COLO829 (cell line): ENCODE measurements around the gene ACKR2.

Experiments
- DNase-seq: peaks from one replicate; pipeline ENCODE4 v3.0.0; 2012; ENCODE audit warnings: low spot score

Gene ACKR2

DNA sequence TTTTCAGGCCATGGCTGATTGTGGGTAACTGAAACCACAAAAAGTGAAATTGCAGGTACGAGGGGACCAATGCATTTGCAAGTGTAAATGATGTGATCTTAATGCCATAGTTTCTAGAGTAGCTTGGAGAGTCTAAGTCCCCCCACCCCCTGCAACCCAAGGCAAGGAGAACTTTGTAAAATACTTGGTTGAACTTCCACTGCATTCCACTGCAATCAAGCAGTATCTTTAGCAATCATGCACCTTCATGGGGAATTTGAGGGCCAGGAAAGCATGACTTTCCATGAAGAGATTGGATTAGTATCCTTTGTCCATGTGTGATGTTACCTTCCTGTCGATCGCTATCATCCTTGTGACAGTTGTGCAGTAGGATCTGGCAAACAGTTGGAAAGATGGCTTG lies 77.8 kb downstream of the ACKR2 start:
- DNase-seq: no peak

DNA sequence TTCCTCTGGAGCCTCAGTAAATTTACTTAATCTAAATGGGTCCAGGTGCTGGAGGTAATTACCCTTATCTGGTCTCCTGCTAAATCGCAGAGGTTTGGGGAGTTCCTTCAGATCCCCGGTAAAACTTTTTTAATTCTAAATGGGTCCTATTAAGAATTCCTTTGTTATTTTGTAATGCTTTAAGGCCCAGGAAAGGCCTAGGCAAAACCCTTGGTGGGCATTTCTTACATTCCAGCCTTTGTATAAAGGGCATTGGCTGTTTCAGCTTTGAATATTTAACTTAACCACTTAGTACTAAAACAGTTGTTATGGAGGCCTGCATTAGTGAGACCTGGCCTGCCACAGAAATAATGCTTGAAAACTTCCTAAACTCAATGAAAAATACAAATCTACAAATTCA lies 81.8 kb downstream of the ACKR2 start:
- DNase-seq: no peak

DNA sequence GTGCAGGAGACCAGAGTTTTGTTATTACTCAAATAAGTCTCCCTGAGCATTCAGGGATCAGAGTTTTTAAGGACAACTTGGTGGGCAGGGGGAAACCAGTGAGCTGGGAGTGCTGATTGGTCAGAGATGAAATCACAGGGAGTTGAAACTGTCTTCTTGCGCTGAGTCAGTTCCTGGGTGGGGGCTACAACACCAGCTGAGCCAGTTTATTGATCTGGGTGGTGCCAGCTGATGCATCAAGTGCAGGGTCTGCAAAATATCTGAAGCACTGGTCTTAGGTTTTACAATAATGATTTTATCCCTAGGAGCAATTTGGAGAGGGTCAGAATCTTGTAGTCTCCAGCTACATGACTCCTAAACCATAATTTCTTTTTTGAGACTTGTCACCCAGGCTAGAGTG lies 82.9 kb downstream of the ACKR2 start:
- DNase-seq: no peak

DNA sequence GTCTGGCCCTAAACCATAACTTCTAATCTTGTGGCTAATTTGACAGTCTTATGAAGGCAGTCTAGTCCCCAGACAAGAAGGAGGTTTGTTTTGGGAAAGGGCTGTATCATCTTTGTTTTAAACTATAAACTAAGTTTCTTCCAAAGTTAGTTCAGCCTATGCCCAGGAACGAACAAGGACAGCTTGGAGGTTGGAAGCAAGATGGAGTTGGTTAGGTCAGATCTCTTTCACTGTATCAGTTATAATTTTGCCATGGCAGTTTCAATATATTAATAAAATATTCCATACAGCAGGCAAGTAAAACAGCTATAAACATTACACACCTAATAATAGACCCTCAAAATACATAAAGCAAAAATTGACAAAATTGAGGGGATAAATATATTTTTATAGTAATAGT lies 83.6 kb downstream of the ACKR2 start:
- DNase-seq: no peak

DNA sequence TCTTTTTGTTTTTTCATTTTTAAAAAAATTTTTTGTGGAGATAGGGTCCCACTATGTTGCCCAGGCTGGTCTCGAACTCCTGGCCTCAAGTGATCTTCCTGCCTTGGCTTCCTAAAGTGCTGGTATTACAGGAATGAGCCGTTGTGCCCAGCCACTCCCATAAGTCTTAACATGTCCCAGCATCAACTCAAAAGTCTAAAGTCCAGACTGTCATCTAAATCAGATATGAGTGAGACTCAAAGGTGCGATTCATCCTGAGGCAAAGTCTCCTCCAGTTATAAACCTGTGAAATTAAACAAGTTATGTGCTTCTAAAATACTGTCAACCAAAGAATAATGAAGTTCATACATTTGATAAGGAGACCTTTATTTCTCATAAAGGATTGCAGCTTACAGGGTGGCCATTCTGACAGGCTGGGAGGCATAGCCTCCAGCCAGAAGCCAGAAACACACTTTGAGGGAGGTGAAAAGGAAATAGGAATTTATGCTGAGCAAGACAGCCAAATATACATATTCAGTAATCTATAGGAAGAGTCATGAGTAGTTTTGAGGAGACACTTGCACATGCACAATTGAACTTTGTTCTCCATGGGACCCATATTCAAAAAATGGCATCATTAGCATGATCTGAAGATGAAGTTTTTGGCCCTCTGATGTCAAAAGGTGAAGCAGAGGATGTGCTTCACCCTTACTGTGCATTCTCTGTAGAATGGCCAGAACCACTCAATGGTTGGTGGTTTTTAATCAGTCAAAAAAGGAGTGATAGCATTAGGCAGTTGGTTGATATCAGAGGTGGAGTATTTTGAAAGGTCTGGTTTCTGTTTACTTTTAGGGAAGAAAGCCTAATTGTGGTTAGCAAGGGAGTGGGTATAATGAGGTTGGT lies 85.7 kb downstream of the ACKR2 start:
- no peak for DNase-seq

DNA sequence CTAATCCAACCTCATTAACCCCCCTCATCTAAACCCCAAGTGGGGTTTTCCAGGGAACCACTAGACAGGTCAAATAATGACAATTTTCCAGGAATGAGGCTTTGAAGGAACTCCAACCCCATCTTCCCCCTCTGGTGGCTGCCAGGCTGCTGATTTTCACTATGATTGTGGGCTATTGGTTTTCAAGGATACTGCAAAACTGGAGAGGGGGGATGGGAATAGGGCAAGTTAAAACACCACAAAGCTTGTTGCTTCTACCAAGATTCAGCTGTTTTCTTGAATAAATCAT lies 86.3 kb downstream of the ACKR2 start:
- DNase-seq: no peak

DNA sequence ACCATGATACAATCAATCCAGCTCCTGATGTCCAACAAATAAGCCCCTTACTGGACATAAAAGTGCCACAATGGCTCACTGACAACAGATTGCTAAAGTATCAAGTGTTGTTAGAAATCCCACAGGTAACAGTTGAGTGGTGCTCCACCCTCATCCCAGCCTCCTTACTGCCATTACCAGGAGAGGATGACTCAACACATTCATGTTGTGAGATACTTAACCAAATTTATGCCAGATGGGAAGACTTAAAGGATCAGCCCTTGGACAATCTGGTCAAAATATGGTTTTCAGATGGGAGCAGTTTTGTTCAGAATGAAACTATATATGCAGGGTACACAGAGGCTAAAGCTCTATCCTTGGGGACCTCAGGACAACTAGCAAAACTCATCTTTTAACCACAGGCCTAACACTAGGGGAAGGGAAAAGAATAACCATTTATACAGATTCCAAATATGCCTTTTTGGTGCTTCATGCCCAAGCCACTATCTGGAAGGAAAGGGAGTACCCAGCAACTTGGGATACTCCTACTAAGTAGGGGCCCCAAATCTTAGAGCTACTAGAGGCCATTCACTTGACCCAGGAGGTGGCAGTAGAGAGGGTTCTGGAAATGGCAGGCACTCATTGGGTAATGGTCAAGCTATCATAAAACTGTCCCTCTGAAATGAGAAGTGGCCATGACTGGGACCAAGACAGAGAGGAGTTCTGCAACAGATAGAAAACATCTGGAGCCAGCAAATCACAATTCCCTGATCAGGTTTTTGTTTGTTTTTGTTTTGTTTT lies 89.8 kb downstream of the ACKR2 start:
- DNase-seq: no peak

DNA sequence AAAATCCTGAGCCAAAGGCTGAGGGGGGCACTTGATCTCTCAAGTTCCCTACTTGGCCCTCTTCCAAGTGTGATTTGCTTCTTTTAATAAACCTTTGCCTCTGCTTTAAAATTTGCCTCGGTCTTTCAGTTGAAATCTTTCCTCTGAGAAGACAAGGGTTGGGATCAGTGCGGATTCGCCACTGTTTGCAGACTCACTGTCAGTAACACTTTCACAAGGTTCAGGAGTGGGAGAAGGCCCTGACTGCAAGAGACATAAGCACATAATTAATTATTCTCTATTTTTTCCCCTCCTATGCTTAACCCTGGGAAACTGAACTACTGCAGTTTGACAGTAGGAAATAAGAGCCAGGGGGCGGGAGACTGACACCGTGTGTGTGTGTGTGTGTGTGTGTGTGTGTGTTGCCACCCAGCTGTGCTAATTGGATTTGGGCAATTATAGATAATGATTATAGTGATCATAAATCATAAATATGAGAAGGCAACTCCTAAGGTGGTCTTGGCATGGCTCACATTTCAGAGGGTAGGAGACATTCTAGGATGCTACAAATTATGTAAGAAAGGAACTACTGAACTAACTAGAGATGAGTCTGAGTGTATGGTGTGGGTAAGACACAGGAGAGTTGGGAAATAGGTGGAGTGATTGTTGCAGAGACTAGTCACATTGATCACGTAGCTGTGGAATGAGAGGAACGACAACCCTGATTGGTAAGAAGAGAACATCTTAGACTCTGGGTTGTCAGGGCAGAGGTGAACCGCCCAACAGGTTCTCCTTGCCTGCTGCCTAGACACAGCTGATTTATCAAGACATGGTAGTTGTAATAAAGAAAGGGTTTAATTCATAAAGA lies 91.2 kb downstream of the ACKR2 start:
- DNase-seq: no peak

DNA sequence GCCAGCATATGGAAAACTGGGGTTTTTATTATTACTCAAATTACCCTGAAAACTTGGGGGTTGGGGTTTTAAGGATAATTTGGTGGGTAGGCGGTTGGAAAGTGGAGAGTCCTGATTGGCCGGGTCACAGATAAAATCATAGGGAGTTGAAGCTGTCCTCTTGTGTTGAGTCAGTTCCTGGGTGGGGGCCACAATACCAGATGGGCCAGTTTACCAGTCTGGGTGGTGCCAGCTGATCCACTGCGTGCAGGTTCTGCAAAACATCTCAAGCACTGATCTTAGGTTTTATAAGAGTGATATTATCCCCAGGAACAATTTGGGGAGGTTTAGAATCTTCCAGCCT lies 91.8 kb downstream of the ACKR2 start:
- DNase-seq: no peak

DNA sequence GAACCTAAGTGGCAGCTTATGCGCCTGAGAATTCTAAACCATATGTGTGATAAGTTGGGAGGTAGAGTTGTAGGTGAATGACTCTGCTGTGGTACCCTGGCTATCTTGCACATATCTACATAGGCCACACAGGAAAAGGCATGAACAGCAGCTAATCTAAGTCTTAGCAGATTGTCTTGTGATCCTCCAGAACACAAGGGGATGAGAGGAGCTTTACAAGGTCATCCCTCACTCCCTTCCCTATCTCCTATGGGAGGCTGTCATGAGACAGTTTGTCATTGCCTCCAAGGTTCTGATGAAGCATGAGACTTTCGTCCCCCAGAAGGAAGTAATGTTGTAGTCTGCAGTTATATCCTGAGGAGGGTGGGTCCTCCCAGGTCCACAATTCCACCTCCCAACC lies 93.0 kb downstream of the ACKR2 start:
- no peak for DNase-seq

DNA sequence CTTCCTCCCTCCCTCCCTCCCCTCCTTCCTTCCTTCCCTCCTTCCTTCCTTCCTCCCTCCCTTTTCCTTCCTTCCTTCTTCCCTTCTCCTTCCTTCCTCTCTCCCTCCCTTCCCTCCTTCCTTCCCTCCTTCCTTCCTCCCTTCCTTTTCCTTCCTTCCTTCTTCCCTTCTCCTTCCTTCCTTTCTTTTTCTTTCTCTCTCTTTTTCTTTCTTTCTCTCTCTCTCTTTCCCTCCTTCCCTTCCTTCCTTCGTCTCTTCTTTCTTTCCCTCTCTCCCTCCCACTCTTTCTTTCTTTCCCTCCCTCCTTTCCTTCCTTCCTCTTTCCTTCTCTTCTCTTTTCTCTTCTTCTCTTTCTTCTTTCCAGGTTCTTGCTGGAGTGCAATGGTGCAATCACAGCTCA lies 94.8 kb downstream of the ACKR2 start:
- DNase-seq: no peak

DNA sequence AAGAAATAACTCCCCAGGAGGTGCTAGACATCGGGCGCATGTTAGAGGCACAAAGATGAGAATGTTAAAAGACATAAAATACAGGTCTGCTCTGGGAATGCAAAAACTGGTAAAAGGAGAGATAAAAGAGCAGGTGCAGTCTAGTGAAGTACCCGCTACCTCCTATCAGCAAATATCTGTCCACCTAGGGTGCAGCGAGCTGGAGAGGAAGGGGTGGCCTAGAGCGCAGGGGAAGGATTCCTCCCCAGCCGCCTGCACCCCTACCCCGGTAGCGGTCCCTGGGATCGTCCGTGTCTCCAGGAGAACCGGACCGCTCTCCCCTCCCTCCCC lies 96.5 kb downstream of the ACKR2 start:
- no peak for DNase-seq

DNA sequence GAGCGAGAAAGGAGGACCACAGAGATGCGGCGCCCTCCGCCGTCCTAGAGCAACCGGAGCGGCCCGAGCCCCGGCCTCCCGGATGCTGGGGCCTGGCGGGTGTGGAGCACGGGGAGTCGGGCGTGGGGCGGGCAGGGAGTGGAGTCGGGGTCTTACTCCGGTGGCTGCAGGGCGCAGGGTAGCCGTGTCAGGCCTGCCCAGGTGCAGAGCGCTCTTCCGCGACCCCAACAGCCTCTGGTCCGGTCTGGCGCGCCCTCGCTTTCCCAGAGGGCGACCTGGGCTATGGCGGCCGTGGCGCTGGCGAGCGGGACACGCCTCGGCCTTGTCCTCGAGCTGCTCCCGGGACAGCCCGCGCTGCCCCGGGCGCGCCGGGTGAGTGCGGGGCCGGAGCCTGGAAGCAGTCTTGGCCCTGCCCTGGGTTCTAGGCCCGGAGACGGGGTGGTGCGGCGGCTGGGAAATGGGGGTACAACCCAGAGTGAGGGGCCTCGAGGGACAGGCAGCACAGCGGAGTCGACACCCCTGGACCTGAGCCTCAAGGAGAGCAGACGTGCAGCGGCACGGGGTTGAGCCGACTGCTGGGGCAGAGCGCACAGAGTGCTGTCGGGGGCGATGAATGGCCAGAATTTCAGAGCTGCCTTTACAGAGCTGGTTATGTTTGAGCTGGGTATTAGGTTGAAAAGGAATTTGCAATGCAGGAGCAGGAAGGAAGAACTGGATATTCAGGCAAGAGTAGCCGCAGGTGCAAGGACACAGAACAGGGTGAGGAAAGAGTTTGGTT lies 97.0 kb downstream of the ACKR2 start, which contains the start of gene ZNF662:
Gene ZNF662 (plus strand): TSS at position 73 of the 778 bp plus-strand sequence. CDS start 1,973 bp downstream, outside the sequence.
- no peak for DNase-seq

DNA sequence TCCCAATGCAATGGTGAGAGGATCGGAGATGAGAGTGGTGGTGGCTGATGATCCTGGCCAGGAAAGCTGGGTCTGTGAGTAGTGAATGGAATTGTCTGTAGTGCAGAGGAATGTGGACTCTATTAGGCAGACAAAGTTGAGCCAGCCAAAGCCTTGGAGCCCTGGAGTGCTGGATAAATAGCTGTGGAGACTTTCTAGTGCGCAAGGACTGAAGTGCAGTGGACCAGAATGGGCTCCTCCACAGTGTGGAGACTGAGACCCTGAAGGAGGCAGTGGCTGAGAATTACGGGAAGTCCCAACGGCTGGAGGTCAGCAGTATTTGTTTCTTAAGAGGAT lies 97.6 kb downstream of the ACKR2 start:
- DNase-seq: no peak

DNA sequence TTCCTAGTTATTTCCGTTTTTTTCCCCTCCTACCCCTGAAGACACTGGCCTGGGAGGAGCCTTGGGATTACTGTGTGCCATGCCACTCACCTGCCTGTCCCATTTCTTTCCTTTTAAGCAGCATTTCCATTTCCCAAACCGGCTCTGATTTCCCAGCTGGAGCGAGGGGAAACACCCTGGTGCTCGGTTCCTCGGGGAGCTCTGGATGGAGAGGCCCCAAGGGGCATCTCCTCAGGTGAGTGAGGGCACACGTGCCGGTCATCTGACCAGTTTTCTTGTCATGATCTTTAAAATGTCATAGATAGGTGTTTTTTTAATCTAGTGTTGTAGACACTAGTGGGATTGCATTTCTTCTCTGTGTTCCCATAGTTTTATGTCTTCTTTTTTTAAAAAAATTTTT lies 99.4 kb downstream of the ACKR2 start:
- no peak for DNase-seq

DNA sequence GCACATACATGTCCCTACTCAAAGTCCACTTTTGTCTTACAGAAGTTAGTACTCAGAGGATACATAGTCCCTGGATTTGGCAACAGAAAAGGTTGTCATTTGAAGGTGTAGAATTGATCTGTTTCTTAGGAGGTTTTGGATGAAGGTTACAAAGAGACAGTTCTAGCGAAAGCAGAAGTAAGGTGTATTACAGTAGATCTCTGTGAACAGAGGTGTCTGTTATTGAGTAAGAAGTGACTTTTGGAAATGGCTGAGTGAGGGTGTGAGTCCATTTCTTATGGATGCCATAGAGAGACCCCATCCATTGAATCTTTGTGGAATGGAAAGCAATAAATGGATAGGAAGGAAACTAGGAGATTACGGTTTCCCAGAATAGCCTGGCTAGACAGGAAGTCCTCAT lies 102.3 kb downstream of the ACKR2 start:
- no peak for DNase-seq

DNA sequence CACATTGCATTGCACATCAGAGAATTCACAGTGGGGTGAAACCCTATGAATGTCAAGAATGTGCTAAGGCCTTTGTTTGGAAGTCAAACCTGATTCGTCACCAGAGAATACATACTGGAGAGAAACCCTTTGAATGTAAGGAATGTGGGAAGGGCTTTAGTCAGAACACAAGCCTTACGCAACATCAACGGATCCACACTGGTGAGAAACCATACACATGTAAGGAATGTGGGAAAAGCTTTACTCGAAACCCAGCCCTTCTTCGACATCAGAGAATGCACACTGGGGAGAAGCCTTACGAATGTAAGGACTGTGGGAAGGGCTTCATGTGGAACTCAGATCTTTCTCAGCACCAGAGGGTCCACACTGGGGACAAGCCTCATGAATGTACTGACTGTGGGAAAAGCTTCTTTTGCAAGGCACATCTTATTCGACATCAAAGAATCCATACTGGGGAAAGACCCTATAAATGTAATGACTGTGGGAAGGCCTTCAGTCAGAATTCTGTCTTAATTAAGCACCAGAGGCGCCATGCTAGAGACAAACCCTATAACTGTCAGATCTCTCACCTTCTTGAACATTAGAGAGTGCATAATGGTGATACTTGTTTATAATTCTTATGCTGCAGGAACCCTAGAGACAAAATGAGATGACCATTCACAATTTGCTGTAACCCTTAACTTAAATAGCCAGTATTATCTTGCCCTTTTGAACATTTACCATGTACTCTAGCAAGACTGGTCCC lies 105.7 kb downstream of the ACKR2 start:
- DNase-seq: no peak
